Measurements from ENCODE around the gene PCYOX1L.
"Not testable (repeated sequence)": the region's sequence is repeated elsewhere in the genome, so short reads cannot be mapped to it uniquely, and the experiment has no call there.

PCYOX1L gene

DNA sequence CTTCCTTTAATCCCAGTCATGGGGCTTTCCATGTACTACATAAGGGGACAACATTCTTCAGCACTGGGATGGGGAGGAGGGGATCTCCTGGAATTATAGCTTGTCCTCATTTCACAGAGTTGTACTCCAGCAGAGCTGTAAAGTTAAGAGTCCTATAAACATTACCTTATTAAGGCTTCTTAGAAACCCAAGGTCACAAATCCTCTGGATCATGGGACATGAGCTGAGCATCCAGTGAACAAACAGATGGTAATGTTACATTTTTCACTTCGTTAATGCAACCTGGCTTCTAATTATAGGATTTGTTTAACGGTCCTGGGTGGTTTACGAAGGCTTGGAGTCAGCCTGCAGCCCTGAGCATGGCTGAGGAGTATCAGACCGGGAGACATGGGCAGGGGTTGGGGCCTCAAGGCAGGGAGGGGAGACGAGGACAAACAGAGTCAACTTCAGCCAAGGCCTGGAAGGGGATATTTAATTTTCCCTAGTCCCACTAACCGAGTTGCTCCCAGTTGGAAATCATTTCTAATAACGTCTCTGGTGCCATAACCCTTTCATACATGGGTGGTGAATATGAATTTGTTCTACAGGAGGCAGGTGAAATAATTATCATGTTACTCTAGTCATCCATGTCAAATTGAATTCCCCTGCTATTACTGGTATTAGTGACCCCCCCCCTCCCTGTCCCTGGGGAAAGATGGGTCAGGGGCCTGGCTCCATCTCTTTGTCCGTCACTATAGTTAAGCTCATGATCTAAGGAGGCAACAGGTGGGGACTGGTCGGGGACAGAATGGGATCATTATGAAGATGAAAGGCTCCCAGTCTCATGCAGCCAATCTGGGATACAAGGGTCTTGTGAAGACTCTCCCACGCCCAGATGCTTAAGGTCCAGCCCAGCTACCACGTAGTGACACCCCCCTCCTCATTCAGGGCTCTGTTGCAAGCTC is 32.0 kb downstream of the PCYOX1L start:
- no peak for DNase-seq

DNA sequence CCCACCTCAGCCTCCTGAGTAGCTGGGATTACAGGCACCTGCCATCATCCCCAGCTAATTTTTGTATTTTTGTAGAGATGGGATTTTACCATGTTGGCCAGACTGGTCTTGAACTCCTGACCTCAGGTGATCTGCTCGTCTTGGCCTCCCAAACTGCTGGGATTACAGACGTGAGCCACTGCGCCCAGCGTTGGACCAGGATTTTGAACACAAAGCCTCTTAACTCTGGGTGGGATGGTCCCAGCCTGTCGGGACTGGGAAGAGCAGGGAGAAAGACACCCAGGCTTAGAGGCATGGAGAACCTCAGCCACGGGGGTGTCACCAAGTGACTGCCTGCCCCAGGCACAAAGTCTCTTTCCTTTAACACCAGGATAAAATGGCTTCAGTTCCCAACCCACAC is 33.2 kb downstream of the PCYOX1L start:
- not testable (repeated sequence) for DNase-seq

DNA sequence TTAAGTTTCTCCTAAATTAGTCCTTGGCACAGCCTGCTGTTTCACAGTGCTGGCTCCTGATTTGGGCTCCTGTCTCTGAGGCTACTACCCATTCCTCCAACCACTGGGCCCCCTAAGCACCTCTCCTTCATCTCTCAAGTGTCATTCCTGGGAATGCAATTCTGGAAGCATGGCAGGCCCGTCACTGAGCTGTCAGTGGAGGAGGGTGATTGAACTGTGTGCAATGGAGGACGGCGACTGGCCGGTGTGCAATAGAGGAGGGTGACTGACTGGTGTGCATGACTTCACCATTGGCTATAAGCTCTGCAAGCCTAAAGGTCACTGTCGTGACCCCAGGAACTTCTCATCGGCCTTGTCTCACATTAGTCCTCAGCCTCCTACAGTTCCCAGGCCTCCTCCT is 33.7 kb downstream of the PCYOX1L start:
- no peak for DNase-seq

DNA sequence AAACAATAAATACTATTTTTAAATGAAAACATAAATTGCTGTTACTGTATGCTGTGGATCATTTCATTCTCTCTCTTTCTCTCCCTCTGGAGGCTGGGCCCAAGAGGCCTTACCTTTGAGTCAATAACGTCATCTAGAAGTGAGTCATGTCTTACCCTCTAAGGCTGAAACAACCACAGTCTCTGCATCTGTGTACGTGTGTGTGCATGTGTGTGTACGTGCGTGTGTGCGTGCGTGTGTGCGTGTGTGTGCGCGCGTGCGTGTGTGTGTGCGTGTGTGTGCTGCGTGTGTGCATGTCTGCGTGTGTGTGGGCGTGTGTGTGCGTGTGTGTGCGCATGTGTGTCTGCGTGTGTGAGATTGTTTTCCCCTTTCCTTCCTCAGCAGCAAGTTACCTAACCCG is 34.9 kb downstream of the PCYOX1L start:
- no peak for DNase-seq

DNA sequence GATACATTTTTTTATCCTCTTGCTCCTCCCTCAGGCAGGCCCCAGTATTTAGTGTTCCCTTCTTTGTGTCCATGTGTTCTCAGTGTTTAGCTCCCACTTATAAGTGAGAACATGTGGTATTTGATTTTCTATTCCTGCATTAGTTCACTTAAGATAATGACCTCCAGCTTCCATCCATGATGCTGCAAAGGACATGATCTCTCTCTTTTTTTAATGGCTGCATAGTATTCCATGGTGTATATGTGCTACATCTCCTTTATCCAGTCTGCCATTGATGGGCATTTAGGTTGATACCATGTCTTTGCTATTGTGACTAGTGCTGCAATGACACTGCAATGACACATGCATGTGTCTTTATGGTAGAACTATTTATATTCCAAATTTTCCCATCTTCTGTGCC is 37.1 kb downstream of the PCYOX1L start:
- DNase-seq, result not testable (repeated sequence)

DNA sequence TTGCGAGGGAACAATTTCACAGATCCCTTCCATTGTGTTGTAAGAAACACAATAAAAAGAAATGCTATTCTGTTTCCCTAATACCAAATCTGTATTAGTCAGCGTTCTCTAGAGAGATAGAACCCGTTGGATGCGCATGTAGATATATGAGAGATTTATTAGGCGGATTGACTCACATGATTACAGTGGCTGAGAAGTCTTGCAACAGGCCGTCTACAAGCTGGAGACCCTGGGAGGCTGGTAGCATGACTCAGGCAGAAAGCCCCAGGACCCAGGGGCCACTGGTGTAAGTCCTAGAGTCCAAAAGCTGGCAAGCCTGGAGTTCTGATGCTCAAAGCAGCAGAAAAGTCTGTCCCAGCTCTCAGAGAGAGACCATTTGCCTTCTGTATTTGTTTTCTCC is 39.7 kb downstream of the PCYOX1L start:
- no peak for DNase-seq

DNA sequence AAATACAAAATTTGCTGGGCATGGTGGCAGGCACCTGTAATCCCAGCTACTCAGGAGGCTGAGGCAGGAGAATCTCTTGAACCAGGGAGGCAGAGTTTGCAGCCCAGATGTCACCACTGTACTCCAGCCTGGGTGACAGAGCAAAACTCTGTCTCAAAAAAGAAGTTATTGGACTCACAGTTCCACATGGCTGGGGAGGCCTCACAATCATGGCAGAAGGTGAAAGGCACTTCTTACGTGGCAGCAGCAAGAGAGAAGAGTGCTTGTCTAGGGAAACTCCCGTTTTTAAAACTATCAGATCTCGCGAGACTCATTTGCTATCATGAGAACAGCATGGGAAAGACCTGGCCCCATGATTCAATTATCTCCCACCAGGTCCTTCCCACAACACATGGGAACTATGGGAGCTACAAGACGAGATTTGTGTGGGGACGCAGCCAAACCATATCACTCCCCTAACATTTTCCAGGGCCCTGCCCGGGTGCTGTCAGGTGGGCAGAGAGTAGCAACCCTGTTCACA is 41.0 kb downstream of the PCYOX1L start:
- not testable (repeated sequence) for DNase-seq

DNA sequence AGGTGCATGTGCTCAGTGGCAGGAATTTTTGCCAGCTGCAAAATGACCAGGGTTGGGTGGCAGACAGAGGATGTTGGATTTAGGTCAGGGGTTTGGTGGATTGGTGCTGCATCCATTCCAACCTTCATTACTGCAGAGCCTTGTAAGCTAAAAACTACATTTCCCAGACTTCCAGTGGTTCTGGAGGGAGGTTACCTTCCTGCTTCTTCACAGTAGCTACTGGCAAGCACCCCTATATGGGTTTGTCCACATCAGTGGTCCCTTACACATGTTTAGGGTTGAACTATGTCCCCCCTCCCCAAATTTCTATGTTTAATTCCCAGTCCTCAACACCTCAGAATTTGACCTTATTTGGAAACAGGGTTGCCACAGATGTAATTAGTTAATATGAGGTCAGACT is 41.9 kb downstream of the PCYOX1L start:
- no peak for DNase-seq

DNA sequence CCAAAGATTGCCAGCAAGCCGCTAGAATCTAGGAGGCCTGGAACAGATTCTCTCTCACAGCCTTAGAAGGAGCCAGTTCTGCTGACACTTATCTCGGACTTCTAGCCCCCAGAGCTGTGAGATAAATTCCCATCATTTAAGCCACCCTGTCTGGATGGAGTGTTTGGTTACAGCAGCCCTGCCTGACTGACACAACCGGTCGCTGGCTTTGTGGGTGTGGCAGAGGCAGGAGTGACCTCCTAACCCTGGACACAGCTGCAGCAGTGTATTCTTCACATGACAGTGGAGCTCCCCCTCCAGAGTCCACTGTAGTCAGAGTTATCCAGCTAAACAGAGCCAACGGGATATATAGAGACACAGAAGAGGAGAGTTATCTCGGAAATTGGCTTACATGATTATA is 42.5 kb downstream of the PCYOX1L start:
- DNase-seq, result no peak

DNA sequence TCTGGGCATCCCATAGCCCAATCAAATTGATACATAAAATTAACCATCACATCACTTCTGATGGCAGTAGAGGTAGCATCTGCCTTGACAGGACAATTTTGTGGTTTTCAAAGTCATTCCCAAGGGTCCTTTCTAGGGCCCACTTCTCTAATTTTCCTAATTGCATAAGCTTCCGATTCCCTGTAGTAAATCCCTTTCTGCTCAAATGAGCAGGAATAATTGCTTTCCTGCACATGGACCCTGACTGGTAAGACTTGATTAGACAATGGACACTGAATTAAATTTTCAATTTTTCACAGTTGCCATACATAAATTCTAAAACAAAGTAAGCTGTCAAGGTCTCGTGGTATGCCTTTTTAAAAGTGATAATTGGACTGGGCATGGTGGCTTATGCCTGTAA is 43.2 kb downstream of the PCYOX1L start:
- no peak for DNase-seq

DNA sequence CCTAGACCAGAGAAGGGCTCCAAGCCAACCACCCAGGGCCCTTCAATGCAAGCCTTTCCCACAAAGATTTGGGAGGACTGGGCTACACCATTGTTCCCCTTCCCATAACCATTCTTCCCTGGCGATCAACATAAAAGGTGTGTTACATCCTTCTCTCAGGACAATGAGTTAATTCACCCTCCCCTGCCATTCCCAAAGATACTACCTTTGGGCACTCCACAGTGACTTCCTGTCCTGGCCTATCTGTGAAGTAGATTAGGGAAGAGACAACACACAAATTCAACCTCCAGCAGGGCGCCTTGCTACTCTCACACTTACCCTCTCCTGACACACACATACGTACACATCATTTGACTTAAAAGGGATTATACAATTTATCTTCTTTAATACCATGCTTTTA is 44.4 kb downstream of the PCYOX1L start:
- DNase-seq, result no peak

DNA sequence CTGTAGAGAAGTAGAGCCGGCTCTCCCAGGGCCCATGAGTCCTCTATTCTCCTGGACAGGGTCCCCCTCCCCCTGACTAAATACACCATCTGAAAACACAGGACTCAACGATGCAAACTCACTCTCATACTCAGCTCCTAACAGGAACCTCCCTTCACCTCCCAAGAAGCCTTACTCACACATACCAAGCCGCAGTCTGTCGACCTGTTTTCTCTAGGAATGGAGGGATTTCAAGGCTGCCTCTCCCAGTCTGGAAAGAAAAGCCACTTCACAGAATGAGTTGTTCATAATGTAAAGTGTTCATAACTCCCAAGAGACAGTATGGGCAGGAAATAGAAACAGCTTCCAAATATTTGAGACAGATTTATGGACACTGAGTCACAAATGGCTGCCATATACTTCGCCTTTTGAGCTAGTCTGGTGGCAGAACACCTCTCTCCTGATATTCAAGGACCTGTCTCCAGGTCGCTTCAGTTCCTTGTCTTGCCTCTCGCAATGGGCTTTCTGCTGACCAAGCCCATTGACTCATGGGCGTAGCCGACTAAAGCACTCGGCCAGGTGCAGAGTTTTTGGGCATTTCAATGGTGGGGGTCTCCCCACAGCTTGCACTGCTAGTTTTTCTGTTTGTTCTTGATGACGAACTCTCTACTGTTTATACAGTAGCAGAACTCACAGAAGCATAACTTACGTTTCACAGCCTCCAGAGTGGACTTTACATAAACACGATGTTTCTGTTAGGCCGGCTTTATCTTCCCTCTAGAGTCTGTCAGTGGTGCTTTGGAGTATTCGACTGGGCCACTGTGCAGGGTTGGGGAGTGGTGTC is 46.3 kb downstream of the PCYOX1L start:
- DNase-seq, result no peak

DNA sequence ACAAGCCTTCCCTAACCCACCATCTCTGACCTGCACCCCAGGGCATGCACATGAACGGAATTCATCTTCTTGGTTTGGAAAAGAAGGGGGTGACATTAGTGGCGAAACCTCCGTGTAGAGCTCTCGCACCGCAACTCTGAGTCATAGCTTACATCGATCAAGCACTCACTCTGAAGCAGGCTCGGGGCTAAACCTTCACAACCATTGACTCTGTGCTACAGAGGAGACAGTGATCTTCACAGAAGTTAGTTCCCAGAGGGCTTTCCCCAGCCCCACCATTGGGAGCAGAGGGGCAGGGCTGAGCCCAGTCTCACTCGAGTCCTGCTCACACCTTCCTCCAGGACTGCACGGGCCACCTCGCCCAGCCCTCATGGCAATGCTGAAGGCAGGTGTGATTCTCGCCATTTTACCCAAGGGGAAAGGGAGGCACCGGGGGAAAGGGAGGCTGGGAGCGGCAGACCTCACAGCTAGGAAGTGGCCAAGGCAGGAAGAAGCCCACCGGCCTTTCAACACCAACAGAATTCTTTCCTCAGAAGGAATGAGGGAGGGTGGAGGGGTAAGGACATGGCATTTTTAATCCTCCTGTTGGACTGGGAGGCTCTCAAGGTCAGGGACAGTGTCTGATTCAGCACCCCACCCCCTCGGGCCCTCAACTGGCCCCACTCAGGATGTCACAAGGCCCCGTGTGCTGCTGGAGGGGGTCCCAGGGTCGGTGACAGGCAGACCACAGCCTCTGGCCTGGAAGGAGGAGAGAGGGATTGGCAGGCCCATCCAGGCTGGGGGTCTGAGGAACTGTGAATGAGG is 47.1 kb downstream of the PCYOX1L start:
- DNase-seq, result no peak

DNA sequence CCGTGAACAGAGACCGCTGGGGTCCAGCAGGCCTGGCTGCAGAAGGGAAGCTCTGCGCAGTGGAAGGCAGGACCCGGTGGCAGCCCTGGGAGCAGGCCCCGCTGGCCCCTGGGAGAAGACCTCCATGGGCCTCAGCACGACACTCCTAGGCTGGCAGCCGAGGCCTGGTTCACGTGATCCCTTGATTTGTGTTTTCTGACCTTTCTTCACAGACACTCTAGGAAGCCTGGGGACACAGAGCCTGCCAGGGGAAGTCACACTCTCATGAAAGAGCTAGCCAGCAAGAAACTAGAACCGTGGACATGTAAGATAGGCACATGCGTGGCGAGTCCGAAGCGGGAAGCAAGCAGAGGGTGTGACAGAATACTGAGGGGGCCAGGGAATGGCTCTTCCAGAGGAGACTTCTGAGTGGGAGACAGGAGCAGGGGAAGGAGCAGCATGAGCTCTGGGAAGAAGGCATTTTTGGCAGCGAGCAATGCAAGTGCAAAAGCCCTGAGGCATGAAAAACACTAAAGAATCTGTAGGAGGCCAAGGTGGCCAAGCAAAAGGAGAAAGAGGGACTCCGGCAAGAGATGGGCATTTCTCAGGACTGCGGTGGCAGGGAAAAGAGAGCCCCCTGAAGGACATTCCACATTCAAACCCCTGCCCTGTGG is 47.8 kb downstream of the PCYOX1L start:
- DNase-seq, result no peak

DNA sequence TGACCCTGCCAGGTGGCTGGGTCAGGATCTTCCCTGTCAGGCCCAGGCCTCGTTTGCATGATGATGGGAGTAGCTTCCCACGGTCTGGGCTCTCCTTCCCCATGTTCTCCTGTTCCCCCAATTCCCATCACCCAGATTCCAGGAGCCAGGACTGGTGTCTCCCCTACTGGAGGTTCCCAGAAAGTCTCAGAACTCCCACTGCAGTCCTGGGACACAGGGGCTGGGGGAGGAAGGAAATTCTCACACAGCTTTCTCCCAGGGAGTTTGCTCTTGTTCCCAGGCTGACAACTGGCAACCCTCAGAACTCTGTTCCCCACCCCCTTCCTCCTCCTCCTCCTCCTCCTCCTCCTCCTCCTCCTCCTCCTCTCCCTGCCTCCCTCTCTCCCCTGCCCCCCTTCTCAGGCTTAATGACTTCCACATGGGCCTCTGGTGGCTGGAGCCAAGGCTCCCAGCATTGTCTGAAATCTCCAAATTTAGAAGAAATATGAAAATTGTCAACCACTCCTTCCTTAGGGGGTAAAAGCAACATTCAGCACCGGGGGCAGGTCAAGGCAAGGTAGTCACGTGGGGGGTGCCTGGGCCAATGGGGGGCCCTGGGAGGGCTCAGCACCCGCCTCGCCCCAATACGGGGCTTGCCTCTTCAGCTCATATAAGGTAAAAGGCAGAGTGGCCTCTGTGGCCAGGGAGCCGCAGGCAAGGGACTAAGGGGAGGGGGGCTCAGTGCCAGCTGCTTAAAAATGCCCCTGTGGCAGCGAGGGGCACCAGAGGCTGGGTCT is 48.5 kb downstream of the PCYOX1L start:
- DNase-seq, result no peak

DNA sequence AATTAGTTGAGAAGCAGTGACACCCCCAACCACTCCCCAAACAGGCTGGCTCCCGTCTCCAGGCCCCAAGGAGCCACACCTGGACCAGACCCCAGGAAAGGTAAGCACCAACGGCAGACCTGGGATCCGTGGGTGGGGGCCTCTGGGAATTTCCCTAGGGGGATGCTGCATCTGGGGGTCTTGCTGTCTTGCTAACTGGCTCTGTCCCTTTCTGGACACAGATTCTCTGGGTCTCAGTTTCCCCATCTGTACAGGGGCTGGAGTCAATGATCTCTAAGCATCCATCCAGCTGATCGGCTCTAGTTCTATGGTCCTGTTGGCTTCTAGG is 49.1 kb downstream of the PCYOX1L start:
- DNase-seq, result no peak

DNA sequence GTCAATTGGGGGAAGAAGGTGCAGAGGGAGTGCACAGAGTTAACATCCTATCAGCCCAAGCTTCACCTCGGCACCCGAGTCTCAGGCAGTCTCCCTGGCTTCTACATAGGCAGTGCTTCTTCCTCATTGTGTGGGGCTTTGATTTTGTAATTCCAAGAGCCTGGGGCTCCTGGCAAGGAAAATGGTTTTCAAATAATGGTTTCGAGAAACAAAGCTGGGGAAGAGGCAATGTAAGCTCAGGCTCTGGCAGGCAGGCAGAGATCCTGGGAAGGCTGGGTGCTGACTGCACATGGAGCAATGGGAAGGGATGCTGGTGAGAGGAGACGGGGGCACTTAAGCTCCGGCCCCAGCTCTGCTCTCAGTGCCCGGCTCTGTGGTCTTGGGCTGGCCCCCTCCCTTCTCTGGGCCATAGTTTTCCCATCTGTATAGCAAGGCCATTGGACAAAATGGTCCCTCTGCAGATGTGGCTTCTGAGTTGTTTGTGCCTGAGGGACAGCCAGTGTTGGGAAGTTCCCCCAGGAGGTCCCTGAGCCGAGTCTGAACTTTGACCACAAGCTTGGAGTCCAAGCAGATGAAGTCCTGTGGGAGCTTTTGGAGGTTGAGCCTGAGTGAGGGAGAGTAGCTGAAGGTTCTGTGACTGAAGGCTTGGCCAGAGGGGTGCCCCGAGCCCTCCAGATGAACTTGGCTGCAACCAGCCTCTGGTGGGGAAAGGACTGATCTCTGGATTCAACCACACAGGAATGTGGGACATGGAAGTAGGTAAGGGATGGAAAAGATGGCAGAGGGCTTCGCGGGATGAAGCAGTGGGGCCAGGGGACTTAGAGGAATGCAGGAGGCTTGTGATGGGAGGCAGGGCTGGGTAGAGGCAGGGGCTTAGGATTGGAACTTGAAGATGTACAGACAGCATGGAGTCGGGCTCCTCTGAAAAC is 49.7 kb downstream of the PCYOX1L start:
- DNase-seq, result no peak

DNA sequence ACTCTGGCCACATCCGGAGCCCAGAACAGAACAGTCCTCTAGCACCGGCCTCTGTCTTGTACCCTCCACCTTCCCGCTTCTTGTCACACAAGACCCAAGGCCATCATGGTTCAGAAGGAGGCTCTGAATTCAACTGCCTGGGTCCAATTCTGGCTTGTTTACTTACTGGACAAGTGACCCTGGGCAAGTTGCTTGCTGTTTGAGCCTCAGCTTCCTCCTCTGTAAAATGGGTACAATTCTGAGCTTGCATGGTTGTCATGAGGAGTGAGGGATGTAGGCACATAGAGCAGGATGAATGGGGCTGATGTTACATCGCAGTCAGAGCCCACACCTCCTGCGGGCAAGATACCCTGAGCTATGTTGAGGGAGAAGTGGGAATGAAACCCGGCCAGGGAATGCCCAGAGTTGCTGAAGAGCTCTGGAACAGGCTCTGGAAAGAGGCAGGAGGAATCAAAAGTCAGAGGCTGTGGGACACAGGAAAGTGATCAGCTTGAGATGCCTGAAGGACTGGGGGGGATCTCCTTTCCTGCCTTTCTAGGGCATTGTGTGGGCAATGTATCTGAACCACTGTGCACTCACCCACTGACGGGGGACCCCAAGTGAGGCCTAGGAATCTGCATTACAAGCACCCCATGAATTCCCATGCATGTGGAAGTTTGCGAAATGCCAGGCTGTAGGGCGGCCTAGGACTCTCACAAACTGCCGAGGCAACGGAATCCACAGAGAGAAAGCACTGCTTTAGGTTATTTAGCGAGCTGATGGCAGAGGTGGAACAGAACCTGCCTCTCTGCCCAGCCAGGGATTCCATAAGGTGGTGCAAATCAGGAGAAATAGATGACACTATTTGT is 50.6 kb downstream of the PCYOX1L start:
- no peak for DNase-seq

DNA sequence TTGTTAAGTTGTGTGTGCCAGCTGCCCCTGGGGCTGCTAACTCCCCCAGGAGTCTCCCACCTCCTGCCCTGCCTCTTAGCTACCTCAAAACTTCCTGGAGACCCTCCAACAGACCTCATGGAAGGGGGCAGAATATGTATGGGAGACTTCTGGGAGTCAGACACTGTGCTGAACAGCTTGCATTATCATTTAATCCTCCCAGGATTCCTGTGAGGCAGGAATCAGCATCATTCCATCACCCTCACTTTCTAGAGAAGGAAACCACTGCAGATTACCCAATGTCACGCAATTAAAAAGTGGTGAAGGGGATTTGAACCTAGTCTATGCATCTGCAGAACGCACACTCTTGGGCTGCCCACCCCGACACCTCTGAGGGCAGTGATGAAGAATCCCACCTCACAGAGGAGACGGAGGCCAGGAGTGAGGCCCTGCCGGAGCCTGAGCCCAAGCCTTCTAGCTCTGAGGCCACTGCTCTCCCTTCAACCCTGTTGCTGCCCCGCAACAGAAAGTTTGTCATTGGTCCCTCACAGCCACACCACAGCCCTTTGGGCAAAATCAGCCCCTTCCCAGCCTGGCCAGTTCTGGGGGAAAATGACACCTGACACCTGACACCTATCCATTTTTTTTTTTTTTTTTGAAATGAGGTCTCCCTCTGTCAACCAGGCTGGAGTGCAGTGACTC is 51.6 kb downstream of the PCYOX1L start:
- no peak for DNase-seq
